ENCODE data around the gene MPST.

Gene MPST

GRCh38 chr22:37074537-37074936, 55.0 kb downstream of the MPST start:
- H2AFZ ChIP-seq (ENCODE audit: low read depth, low read length, severe bottlenecking) = no peak overlapping the region
- no peaks in the 10 kb centered on the region for H3K79me2 ChIP-seq (ENCODE audit: insufficient read depth, low read length)
- no peaks in the 10 kb centered on the region for H3F3A ChIP-seq (ENCODE audit: insufficient read depth)
- H3K36me3 ChIP-seq (ENCODE audit: low read length) = no peaks in the 10 kb centered on the region
- H4K20me1 ChIP-seq (ENCODE audit: low read depth, low read length) = no peaks in the 10 kb centered on the region
- H3K9me3 ChIP-seq (ENCODE audit: insufficient read depth, low read length) = no peaks in the 10 kb centered on the region
- TF ChIP-seq EZH2phosphoT487 (conservative IDR thresholded peaks at IDR 0.05; ENCODE audit: low read length) (no peak), CTCF (IDR thresholded peaks at IDR 0.05; ENCODE audit: insufficient read depth, low read length, poor library complexity, severe bottlenecking) (no peak)
- H3K9me2 ChIP-seq (replicated peaks; ENCODE audit: insufficient read depth, low read length) = no peaks in the 10 kb centered on the region
- H3K4me3 ChIP-seq (ENCODE audit: insufficient read depth, low read length, poor library complexity, severe bottlenecking) = no peak overlapping the region
- no peak overlapping the region for H3K4me2 ChIP-seq (ENCODE audit: low read depth, low read length, poor library complexity, severe bottlenecking)
- no peak overlapping the region for H3K9ac ChIP-seq (ENCODE audit: low read length)
- no peaks in the 10 kb centered on the region for H3K27me3 ChIP-seq (ENCODE audit: low read length)
- no peak overlapping the region for H3K27ac ChIP-seq (ENCODE audit: low read depth, low read length)

- Histone ChIP-seq H3K4me2 (ENCODE audit: low read depth, low read length, poor library complexity, severe bottlenecking) (no peak overlapping the region), H3K4me3 (ENCODE audit: insufficient read depth, low read length, poor library complexity, severe bottlenecking) (no peak overlapping the region), H3K36me3 (ENCODE audit: low read length) (no peaks in the 10 kb centered on the region), H2AFZ (ENCODE audit: low read depth, low read length, severe bottlenecking) (no peak overlapping the region), H3K27ac (ENCODE audit: low read depth, low read length) (no peak overlapping the region), H3K79me2 (ENCODE audit: insufficient read depth, low read length) (no peaks in the 10 kb centered on the region), H3K9ac (ENCODE audit: low read length) (no peak overlapping the region), H4K20me1 (ENCODE audit: low read depth, low read length) (no peaks in the 10 kb centered on the region), H3K9me3 (ENCODE audit: insufficient read depth, low read length) (no peaks in the 10 kb centered on the region), H3K9me2 (replicated peaks; ENCODE audit: insufficient read depth, low read length) (no peaks in the 10 kb centered on the region), H3K27me3 (ENCODE audit: low read length) (no peaks in the 10 kb centered on the region), H3F3A (ENCODE audit: insufficient read depth) (no peaks in the 10 kb centered on the region)
- TF ChIP-seq CTCF (IDR thresholded peaks at IDR 0.05; ENCODE audit: insufficient read depth, low read length, poor library complexity, severe bottlenecking) (no peak), EZH2phosphoT487 (conservative IDR thresholded peaks at IDR 0.05; ENCODE audit: low read length) (no peak)
Measured at GRCh38 chr22:37075046-37075445, 55.5 kb downstream of the MPST start.

- H4K20me1 ChIP-seq (ENCODE audit: low read depth, low read length) = no peaks in the 10 kb centered on the region
Measured at GRCh38 chr22:37075822-37076433, 56.4 kb downstream of the MPST start.

More at GRCh38 chr22:37075822-37076433, 56.4 kb downstream of the MPST start:
- Histone ChIP-seq H3K9me3 (ENCODE audit: insufficient read depth, low read length) (no peaks in the 10 kb centered on the region), H3K4me3 (ENCODE audit: insufficient read depth, low read length, poor library complexity, severe bottlenecking) (no peak overlapping the region), H3K79me2 (ENCODE audit: insufficient read depth, low read length) (no peaks in the 10 kb centered on the region), H3K27me3 (ENCODE audit: low read length) (no peaks in the 10 kb centered on the region), H3F3A (ENCODE audit: insufficient read depth) (no peaks in the 10 kb centered on the region), H3K4me2 (ENCODE audit: low read depth, low read length, poor library complexity, severe bottlenecking) (no peak overlapping the region), H3K36me3 (ENCODE audit: low read length) (no peaks in the 10 kb centered on the region), H3K9me2 (replicated peaks; ENCODE audit: insufficient read depth, low read length) (no peaks in the 10 kb centered on the region), H2AFZ (ENCODE audit: low read depth, low read length, severe bottlenecking) (no peak overlapping the region), H3K9ac (ENCODE audit: low read length) (no peak overlapping the region), H3K27ac (ENCODE audit: low read depth, low read length) (no peak overlapping the region)
- TF ChIP-seq EZH2phosphoT487 (conservative IDR thresholded peaks at IDR 0.05; ENCODE audit: low read length) (no peak), CTCF (IDR thresholded peaks at IDR 0.05; ENCODE audit: insufficient read depth, low read length, poor library complexity, severe bottlenecking) (no peak)

Data from SU-DHL-6 (cell line).